Activated naive CD8-positive, alpha-beta T cell treated with anti-CD3 and anti-CD28 coated beads for 36 hours (primary cell): ENCODE data around the gene REEP3. TPM values are rescaled to one million over a fixed set of nuclear protein-coding genes. Genes with fewer than 3 reads are reported as not detected.
A peak's percentile ranks its signal among the peaks of the same experiment; 100 is the strongest.

Experiments
- DNase-seq: peaks from one replicate; pipeline ENCODE4 v3.0.0; 2021
- H3K27ac Mint-ChIP-seq: one replicate; pipeline ENCODE4 v1.8.0; 2022; ENCODE audit warnings: mild to moderate bottlenecking, moderate library complexity, mixed read lengths
- H3K27me3 Mint-ChIP-seq: one replicate; pipeline ENCODE4 v1.8.0; 2022; ENCODE audit warnings: mild to moderate bottlenecking, mixed read lengths
- H3K36me3 Mint-ChIP-seq: one replicate; pipeline ENCODE4 v1.8.0; 2021; ENCODE audit warnings: mild to moderate bottlenecking, mixed read lengths
- H3K4me1 Mint-ChIP-seq: one replicate; pipeline ENCODE4 v1.8.0; 2021; ENCODE audit warnings: mixed read lengths
- H3K4me3 Mint-ChIP-seq: one replicate; pipeline ENCODE4 v1.8.0; 2022; ENCODE audit warnings: mild to moderate bottlenecking, moderate library complexity, mixed read lengths
- H3K9me3 Mint-ChIP-seq: one replicate; pipeline ENCODE4 v1.8.0; 2022; ENCODE audit warnings: mixed read lengths
- total RNA-seq, 2 experiments: library from RNA; stranded (reverse); gene quantifications; one replicate each; pipeline ENCODE4 v1.2.3, GENCODE V29; 2021

The REEP3 gene
- total RNA-seq, 2 experiments from 2014 or later: 17.4 to 20.7 TPM

DNA sequence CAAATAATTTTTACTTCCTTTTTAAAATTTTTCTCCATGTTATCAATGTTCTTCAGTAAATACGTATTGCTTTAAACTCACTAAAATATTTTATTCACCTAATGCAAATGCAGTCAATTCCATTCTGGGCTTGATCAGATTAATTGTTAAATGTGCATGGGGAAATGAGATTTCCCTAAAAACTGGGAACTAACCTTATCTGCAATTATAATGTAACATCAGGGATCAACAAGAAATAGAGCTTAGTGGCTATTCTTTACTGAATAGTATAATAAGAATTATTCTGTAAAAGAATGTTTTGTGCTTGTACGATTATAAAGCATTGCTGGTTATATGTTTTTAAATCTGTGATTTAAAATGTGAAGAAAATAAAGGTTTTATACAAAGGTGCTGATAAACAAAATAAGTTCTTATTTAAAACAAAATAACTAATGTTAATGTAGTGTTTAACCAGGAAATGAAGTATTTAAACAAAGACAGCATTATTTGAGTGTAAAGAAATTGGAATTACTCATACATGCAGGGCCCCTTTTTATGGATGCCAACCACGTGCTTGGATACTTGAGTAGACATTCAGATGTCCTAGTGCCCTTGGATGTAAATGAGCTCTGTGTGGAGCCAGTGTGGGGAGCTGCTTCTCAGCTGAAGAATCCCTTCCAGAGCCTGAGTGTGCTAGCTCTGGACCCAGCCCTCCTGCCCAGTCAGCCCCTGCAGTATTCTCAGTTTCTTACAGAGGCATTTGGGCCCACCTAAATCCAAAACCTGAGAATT is 84.2 kb downstream of the REEP3 start:
- no peak overlapping the region for H3K27ac Mint-ChIP-seq
- no peaks in the 10 kb centered on the region for H3K36me3 Mint-ChIP-seq
- no peaks in the 10 kb centered on the region for H3K27me3 Mint-ChIP-seq
- H3K4me1 Mint-ChIP-seq: no peaks in the 10 kb centered on the region
- H3K4me3 Mint-ChIP-seq: no peak overlapping the region
- DNase-seq: no peak
- no peaks in the 10 kb centered on the region for H3K9me3 Mint-ChIP-seq

DNA sequence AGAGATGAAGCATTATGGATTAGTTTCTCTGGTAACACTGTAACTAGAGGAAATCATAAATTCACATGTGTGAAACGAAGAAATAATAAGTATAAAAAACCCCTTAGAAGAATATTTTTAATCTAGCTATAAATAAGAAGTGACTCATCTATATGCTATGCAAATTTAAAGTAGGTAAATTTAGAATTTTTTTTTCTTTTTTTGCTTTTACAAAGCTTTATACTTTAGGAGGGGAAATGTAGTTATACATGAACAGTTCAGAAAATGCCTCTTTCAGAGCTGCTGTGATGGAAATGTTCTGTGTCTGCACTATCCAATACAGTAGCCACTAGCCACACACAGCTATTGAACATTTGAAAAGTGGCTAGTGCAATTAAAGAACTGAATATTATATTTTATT is 87.3 kb downstream of the REEP3 start:
- Mint-ChIP-seq H3K4me3 (no peak overlapping the region), H3K27me3 (no peaks in the 10 kb centered on the region), H3K36me3 (peaks cover 5% of the 10 kb centered on the region), H3K27ac (no peak overlapping the region), H3K9me3 (no peaks in the 10 kb centered on the region), H3K4me1 (peaks cover 5% of the 10 kb centered on the region)
- DNase-seq: no peak

DNA sequence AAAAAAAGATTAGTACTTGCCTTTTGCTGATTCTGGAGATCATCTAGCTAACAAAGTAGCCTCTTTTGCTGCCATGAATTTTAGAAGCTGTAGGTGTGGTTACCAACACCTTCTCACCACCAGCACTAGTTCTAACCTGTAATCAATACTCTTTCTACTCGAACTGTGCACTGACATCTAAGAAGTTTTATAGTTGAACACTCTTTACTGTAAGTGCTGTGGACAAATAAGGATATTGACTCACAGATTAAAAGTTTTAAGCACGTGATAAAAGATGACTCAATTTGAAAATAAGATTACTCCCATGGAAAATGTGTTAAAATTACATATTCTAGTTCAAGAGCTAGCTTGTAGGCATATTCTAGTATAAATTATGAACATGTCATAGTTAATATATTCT is 89.9 kb downstream of the REEP3 start:
- Mint-ChIP-seq H3K4me1 (peaks cover 5% of the 10 kb centered on the region), H3K27me3 (no peaks in the 10 kb centered on the region), H3K27ac (peak overlapping the region; percentile 63), H3K4me3 (no peak overlapping the region), H3K36me3 (peaks cover 7% of the 10 kb centered on the region), H3K9me3 (no peaks in the 10 kb centered on the region)
- no peak for DNase-seq

DNA sequence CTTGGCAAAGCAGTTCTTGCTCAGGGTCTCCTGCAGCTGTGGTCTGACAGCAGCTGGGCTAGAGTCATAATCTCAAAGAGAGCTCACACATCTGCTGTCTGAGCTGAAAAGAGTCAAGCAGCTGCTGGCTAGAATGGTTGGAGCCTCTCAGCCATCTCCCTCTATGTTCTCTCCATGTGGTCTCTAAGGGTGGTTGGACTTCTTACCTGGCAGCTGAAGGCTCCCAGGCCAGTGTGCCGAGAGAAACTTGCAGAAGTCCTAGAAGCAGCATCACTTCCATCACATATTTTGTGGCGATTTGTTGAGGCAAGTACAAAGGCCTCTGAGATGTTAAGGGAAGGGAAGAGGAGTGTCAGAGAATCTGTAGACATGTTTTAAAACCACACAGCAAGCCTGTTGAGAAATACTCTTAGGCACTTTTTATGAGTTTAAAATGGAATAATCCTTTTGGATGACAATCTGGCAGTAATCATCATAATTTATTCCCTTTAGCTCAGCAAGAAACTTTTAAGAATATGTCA is 93.2 kb downstream of the REEP3 start:
- H3K9me3 Mint-ChIP-seq: no peaks in the 10 kb centered on the region
- H3K4me1 Mint-ChIP-seq: peaks cover 5% of the 10 kb centered on the region
- no peaks in the 10 kb centered on the region for H3K27me3 Mint-ChIP-seq
- peaks cover 7% of the 10 kb centered on the region for H3K36me3 Mint-ChIP-seq
- H3K27ac Mint-ChIP-seq: no peak overlapping the region
- no peak for DNase-seq
- H3K4me3 Mint-ChIP-seq: no peak overlapping the region

DNA sequence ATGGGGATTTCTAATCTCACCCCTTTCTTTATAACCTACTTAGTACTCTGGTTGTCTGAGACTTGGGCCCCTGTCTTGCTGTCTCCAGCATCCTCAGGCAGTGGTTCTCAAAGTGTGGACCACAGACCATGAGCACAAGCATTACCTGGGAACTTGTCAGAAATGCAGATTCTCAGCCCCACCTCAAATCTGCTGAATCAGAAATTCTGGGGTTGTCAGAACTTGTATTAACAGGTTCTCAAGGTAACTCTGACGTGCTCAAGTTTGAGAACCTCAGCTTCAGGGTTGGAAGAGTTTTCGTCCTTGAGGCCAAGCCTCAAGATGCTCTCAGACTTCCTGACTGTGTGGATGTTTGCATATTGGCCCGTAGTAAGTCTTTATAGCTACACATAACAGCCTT is 97.4 kb downstream of the REEP3 start:
- no peak for DNase-seq
- H3K4me3 Mint-ChIP-seq: no peak overlapping the region
- no peaks in the 10 kb centered on the region for H3K27me3 Mint-ChIP-seq
- no peaks in the 10 kb centered on the region for H3K4me1 Mint-ChIP-seq
- no peaks in the 10 kb centered on the region for H3K9me3 Mint-ChIP-seq
- H3K27ac Mint-ChIP-seq: no peak overlapping the region
- H3K36me3 Mint-ChIP-seq: peaks cover 2% of the 10 kb centered on the region

DNA sequence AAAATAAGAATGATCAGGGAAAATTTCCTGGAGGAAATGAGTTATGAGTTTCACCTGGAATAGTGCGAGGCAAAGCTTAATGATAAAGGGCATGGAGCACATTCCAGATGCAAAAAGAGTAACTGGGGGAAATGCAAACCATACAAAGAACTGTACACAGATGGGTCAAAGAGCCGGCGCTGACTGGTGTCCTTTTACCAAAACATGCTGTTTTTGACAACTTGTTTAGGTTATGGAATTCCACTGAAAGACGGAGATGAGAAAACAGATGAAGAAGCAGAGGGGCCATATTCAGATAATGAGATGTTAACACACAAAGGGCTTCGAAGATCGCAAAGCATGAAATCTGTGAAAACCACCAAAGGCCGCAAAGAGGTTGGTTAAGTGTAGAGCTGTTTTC is 98.2 kb downstream of the REEP3 start:
- Mint-ChIP-seq H3K27ac (peak overlapping the region; percentile 35), H3K4me3 (no peak overlapping the region), H3K27me3 (no peaks in the 10 kb centered on the region), H3K9me3 (no peaks in the 10 kb centered on the region), H3K36me3 (peaks cover 2% of the 10 kb centered on the region), H3K4me1 (no peaks in the 10 kb centered on the region)
- no peak for DNase-seq

DNA sequence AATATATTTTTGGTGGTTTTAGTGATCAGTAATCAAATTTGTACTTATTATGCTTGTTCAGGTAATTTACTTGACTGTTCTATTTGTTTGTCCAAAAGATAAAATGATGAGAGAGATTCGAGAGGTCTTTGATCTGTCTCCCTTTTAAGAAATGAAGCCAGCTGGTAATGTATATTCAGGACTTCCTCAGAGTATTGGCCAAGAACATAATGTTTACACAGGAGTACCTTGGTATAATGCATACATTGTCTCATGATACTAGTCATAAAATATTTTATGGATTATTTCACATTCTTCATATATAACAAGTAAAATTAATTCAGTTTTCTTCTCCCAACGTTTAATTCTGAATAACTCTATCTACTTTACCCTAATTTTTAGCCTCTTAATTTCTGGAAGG is 100.9 kb downstream of the REEP3 start:
- Mint-ChIP-seq H3K4me3 (no peak overlapping the region), H3K27me3 (no peaks in the 10 kb centered on the region), H3K36me3 (no peaks in the 10 kb centered on the region), H3K9me3 (no peaks in the 10 kb centered on the region), H3K27ac (no peak overlapping the region), H3K4me1 (no peaks in the 10 kb centered on the region)
- DNase-seq: no peak

DNA sequence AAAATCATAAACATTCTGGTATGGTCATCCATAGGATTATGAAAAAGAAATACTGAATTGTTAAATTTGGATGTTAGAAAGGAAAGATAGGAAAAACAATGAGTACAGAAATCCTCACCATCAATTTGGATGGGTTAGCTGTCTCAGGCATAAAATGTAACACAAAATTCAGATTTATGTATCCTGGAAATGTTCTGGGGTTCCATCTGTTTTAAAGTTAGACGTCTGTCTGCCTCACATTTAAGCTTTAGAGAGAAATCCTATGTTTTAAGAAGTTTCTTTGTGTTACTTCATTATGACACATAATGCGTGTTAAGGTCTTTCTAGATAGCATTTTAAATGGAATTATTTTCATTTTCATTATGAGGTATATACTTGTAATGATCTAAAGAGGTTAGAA is 103.5 kb downstream of the REEP3 start:
- no peaks in the 10 kb centered on the region for H3K27me3 Mint-ChIP-seq
- no peaks in the 10 kb centered on the region for H3K36me3 Mint-ChIP-seq
- H3K4me3 Mint-ChIP-seq: no peak overlapping the region
- H3K27ac Mint-ChIP-seq: no peak overlapping the region
- no peaks in the 10 kb centered on the region for H3K9me3 Mint-ChIP-seq
- DNase-seq: no peak
- H3K4me1 Mint-ChIP-seq: peaks cover 16% of the 10 kb centered on the region

DNA sequence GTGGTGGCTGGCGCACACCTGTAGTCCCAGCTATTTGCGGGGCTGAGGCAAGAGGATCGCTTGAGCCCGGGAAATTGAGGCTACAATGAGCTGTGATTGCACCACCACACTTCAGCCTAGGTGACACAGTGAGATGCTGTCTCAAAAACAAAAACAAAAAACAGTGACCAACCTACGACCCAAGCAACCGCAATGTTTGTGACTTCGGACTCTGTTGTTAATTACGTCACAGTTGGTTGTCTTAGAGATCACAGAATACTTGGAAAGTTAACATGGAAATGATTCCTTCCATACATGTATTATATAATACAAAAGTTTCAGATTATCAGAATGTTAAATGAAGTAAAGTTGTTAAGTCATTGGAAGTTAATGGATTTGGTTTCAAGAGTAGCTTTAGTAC is 106.2 kb downstream of the REEP3 start:
- peaks cover 20% of the 10 kb centered on the region for H3K4me1 Mint-ChIP-seq
- no peak overlapping the region for H3K27ac Mint-ChIP-seq
- H3K9me3 Mint-ChIP-seq: no peaks in the 10 kb centered on the region
- H3K4me3 Mint-ChIP-seq: no peak overlapping the region
- DNase-seq: no peak
- no peaks in the 10 kb centered on the region for H3K36me3 Mint-ChIP-seq
- no peaks in the 10 kb centered on the region for H3K27me3 Mint-ChIP-seq

DNA sequence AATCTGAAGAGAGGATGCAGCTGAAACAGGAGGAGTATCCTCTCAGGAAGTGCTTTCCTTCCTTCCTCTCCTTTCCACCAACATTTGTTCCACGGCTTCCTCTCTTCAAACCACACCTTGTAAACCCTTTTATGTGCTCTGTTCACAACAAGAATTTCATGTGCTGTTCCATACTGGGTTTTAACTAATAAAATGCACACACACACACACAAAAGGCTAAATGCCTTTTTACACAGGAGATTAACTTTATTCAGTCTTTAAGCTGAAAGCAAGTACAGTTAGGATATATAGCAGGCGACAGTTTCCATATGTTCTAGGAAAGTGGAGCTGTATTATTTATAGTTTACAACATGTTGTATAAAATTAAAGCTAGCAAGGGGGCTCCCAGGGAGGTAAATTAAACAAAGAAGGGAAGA is 106.7 kb downstream of the REEP3 start:
- no peak for DNase-seq
- peaks cover 20% of the 10 kb centered on the region for H3K4me1 Mint-ChIP-seq
- H3K27ac Mint-ChIP-seq: no peak overlapping the region
- H3K9me3 Mint-ChIP-seq: no peaks in the 10 kb centered on the region
- H3K4me3 Mint-ChIP-seq: no peak overlapping the region
- H3K36me3 Mint-ChIP-seq: no peaks in the 10 kb centered on the region
- no peaks in the 10 kb centered on the region for H3K27me3 Mint-ChIP-seq

DNA sequence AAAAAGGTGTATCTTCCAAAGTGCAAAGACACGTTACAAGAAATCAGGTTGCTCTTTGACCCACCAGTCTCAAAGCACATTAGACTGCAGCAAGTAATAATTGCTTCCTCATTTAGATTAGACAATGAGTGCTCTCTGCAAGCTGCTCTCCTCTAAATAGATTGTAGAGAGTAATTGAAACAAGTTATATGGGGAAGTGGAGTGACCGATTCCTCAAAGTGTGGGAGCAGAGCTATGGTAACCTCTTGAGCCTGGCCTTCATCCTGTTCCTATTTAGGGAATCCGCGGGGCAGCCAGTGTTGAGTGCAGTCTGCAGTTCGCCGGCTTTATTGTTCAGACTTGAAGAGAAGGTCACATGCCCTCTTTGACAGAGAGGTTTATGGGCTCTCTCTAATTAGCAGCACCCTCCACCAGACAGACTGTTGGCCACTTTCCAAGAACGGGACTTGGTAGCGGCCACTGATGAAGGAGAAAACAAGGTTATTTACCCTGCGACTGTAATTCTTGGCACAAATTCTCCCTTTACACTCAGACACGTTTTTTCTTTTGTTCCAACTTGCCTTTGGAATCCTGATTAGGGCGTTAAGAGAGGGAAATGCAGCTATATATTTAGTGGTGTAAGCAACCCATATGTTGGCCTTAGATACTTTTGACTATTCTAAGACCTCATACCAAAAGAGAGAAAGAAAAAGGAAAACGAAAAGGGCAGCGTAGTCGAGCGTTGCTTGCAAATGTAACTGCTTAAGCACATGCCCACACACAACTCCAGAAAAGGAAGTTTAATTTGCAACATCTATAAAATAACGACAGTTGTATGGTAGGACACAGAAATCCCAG is 107.5 kb downstream of the REEP3 start:
- H3K4me1 Mint-ChIP-seq: peaks cover 22% of the 10 kb centered on the region
- H3K9me3 Mint-ChIP-seq: no peaks in the 10 kb centered on the region
- no peaks in the 10 kb centered on the region for H3K27me3 Mint-ChIP-seq
- no peaks in the 10 kb centered on the region for H3K36me3 Mint-ChIP-seq
- no peak for DNase-seq
- peak overlapping the region; percentile 83 for H3K4me3 Mint-ChIP-seq
- H3K27ac Mint-ChIP-seq: peak overlapping the region; percentile 86

DNA sequence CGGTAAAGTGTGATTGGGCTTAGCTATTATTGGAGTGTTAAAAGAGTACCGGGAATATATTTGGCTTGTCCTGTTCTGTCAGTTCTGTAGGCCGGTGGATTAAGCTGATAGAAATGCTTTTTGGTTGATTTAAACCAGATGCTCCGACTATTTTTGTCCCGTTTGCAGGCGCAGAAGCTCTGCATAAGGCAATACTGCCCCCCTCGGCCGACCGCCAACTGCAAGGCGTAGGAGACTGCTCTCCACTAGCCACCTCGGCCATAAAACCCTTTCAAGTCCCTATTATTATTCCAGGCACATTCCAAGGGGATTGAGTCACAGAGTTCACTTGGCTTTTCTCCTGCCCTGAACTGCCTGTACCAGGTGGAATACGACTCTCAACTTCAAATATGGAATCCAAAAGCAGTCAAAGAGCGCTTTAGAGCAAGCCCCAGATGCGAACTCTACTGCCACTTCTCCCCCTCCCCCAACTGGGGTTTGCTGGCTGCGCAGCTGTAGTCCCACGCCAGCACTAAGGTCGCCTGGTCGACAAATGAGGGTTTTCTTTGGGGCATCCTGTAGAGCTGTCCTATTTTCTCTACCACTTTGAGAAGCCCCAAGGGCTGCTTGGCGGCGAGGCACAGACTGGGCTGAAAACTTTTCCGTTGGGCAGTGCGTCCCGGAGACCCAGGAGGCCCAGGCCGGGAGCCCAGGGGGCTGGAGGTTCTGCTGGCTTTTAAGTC is 108.3 kb downstream of the REEP3 start:
- H3K27me3 Mint-ChIP-seq: no peaks in the 10 kb centered on the region
- H3K4me3 Mint-ChIP-seq: peak overlapping the region; percentile 83
- peaks cover 23% of the 10 kb centered on the region for H3K4me1 Mint-ChIP-seq
- DNase-seq: peak; percentile 81
- H3K27ac Mint-ChIP-seq: peak overlapping the region; percentile 86
- H3K36me3 Mint-ChIP-seq: no peaks in the 10 kb centered on the region
- H3K9me3 Mint-ChIP-seq: no peaks in the 10 kb centered on the region

DNA sequence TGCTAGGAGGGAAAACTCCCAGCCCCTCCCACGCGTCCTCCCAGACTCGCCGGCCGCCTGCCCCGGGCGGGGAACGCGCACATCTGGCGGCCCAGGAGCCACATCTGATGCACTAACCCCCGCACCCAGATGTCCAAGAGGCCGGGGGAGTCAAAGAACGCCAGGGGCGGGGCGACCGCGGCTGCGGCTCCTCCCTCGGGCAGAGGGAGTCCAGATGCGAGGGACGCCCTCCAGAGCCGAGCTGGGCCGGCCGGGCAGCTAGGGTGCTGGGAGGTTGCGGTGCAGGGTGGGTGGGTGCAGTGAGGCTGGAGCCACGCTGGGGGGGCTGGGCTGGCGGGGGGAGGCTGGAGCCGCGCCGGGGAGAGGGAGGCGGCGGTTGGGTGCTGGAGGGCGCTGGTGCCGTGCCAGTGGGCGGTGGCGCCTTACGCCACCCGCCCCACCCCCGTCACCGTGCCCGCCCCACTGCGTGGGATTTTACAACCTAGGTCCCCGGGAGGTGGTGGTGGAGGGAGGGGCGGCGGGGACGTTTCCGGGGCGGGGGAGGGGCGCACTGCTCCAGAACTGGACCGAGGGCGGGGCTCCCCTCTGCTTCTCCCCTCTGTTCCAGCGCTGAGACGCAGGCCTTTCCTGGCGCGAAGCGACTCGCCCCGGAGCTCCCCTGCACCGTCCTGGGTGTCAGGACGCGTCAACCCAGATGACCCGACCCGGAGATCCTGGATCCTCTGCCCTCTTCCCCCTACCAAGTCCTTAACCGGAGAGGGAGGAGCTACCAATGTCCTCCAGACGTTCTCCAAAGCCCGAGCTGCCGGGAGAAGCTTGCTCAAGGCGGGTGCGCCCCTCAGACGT is 109.1 kb downstream of the REEP3 start:
- peak overlapping the region; percentile 90 for H3K4me3 Mint-ChIP-seq
- DNase-seq: peak; percentile 80
- no peaks in the 10 kb centered on the region for H3K36me3 Mint-ChIP-seq
- H3K4me1 Mint-ChIP-seq: peaks cover 23% of the 10 kb centered on the region
- H3K9me3 Mint-ChIP-seq: no peaks in the 10 kb centered on the region
- H3K27ac Mint-ChIP-seq: peak overlapping the region; percentile 89
- no peaks in the 10 kb centered on the region for H3K27me3 Mint-ChIP-seq

DNA sequence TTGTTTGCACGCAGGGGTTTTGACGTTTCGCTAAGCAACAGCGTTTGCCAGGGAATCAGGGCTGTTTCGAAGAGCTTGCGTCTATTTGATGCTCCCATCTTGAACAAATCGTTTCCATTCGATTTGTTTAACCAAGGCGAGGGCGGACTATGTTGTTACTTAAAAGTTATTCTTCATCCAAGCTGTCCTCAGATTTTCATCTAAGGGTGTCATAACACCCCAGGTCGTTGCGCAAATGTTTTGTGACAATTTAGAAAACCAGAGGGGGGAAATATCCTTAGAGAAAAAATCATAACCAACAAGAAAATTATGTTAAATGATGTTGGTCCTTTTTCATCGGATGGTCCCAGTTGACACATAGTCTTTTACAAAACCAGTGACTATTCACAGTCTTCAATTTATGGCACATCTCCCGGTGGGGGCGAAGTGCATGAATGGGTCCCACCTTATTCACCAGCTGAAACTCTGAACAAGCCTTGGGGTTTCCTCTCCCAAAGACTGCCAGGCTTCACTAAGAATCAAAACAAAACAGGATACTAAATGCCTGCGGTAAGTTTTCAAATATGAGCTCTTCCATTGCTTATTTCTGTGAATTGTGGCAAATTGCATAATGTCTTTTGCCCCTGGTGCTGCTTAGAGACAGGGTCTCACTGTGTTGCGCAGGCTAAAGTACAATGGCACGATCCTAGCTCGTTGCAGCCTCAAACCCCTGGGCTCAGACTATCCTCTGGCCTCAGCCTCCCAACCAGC is 109.9 kb downstream of the REEP3 start:
- Mint-ChIP-seq H3K9me3 (no peaks in the 10 kb centered on the region), H3K27me3 (no peaks in the 10 kb centered on the region), H3K27ac (peak overlapping the region; percentile 89), H3K4me3 (peak overlapping the region; percentile 90), H3K4me1 (peaks cover 23% of the 10 kb centered on the region), H3K36me3 (no peaks in the 10 kb centered on the region)
- no peak for DNase-seq
